ENCODE data around the gene MELK.

- TF ChIP-seq SUZ12 (IDR thresholded peaks at IDR 0.05; ENCODE audit: extremely low read depth, insufficient read depth, insufficient read length) (no peak), ZNF274 (IDR thresholded peaks at IDR 0.05; ENCODE audit: low read depth, low read length) (no peak)
Measured at GRCh38 chr9:36718612-36719011, 145.9 kb downstream of the MELK start.
